ENCODE measurements around the gene CPD. TPM values are rescaled to one million over a fixed set of nuclear protein-coding genes. Genes with fewer than 3 reads are reported as not detected.

The CPD gene
- polyA plus RNA-seq, 1 of the 3 experiments (the other 2 are of a cell fraction) = 12.5 TPM

DNA sequence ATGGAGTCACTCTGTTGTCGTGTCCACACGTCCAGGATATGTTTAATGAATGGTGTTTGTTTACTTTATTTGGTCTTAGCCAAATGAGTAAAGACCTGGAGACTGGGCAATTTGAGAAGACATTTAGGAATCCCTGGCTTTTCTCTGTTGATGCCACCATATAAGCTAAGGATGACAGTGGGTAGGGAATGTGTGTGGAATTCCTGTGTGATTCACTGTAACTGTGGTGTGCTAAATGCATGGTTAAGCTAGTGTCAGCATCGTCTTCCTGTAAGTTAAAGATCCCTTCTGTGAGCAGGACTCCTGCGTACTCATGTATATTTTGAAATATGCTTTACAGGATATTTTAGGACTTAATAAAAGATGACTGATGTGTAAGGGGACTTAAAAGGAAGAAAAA, 124.8 kb downstream of the CPD start (continued):
- TF ChIP-seq ZBTB33 (IDR thresholded peaks at IDR 0.05; ENCODE audit: borderline replicate concordance, low read depth) (no peak), PBX3 (IDR thresholded peaks at IDR 0.05) (no peak), FOXM1 (IDR thresholded peaks at IDR 0.05; ENCODE audit: low read depth) (no peak), EP300 (IDR thresholded peaks at IDR 0.05; ENCODE audit: borderline replicate concordance in 1 of 2, low read depth in 1 of 2, low read length in 1 of 2) (no peak), CHD2 (IDR thresholded peaks at IDR 0.05; ENCODE audit: low read length, partially characterized antibody) (no peak), GATA2 (CRISPR knock-in tag; IDR thresholded peaks at IDR 0.05) (no peak), USF2 (IDR thresholded peaks at IDR 0.05; ENCODE audit: borderline replicate concordance, low read depth, low read length) (no peak), GABPA (IDR thresholded peaks at IDR 0.05; ENCODE audit: low read depth) (no peak)

DNA sequence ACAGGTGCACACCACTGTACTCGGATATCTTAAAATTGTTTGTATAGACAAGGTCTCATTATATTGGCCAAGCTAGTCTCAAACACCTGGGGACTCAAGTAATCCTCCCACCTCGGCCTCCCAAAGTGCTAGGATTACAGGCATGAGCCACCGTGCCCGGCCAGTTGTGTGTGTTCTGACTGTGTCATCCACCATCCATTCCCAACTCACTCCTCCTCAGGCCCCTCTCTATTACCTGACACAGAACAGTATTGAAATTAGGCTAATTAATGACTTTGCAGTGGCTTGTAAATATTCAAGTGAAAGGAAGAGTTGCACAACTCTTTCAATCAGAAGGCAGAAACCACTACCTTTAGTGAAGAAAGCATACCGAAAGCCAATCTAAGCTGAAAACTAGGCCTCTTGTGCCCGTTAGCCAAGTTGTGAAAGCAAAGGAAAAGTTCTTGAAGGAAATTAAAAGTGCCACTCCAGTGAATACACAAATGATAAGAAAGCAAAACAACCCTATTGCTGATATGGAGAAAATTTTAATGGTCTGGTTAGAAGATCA, 127.2 kb downstream of the CPD start:
- no peaks in the 10 kb centered on the region for H3K4me1 ChIP-seq (ENCODE audit: control insufficient read depth in 1 of 2, insufficient read depth in 2 of 2, low read depth in 1 of 2, low read length in 1 of 2)
- no peak overlapping the region for H3K4me3 ChIP-seq (ENCODE audit: low read depth in 2 of 2, low read length in 1 of 2)
- H4K20me1 ChIP-seq (ENCODE audit: insufficient read depth) = no peaks in the 10 kb centered on the region
- H3K4me2 ChIP-seq = no peak overlapping the region
- H2AFZ ChIP-seq (ENCODE audit: low read depth) = no peak overlapping the region
- H3K36me3 ChIP-seq (replicated peaks in 1 of 2; ENCODE audit: control insufficient read depth in 1 of 2, insufficient read depth in 2 of 2, low read length in 1 of 2) = peaks cover 51 to 52% of the 10 kb centered on the region in 2 experiments
- ChIA-PET CTCF (no interaction called here), POLR2A (no interaction called here)
- TF ChIP-seq POLR2AphosphoS5 (IDR thresholded peaks at IDR 0.05; ENCODE audit: low read depth, low read length) (no peak), ZBTB33 (IDR thresholded peaks at IDR 0.05; ENCODE audit: borderline replicate concordance, low read depth) (no peak), USF2 (IDR thresholded peaks at IDR 0.05; ENCODE audit: borderline replicate concordance, low read depth, low read length) (no peak), USF1 (IDR thresholded peaks at IDR 0.05; ENCODE audit: borderline replicate concordance, low read depth) (no peak)
- H3K27ac ChIP-seq (ENCODE audit: low read depth in 2 of 2, low read length in 1 of 2) = no peak overlapping the region
- H3F3A ChIP-seq (replicated peaks; ENCODE audit: insufficient read depth) = peaks cover 5% of the 10 kb centered on the region
- DNase-seq = no peak
- peaks cover 7% of the 10 kb centered on the region; the same call in 1 of the 2 replicates for H3K79me2 ChIP-seq (ENCODE audit: insufficient read depth)
- WGBS (ENCODE audit: low lambda C conversion rate) = 96% methylated on average over 6 of the region's 6 CpGs
- no peaks in the 10 kb centered on the region for H3K27me3 ChIP-seq (ENCODE audit: insufficient read depth)
- H3K9me3 ChIP-seq = no peaks in the 10 kb centered on the region
- no peak overlapping the region for H3K9ac ChIP-seq
- no peaks in the 10 kb centered on the region for H3K9me2 ChIP-seq
